PC-3 (cell line): ENCODE measurements around the gene RNF34.

Experiments
- EZH2 ChIP-seq: fragments of 300-600 bp; sonication (generic); IDR thresholded peaks from one replicate; pipeline ENCODE4 v1.6.1; 2017; ENCODE audit warnings: antibody characterized with exemption, mild to moderate bottlenecking, low read length; ENCODE audit not compliant: unreplicated experiment
- TF ChIP-seq, protein P1 (sequence below): fragments of 300-600 bp; sonication (generic); conservative IDR thresholded peaks from 2 replicates; pipeline ENCODE4 v1.5.1; 2017; ENCODE audit warnings: antibody characterized with exemption, low read depth, mild to moderate bottlenecking, low read length

DNA sequence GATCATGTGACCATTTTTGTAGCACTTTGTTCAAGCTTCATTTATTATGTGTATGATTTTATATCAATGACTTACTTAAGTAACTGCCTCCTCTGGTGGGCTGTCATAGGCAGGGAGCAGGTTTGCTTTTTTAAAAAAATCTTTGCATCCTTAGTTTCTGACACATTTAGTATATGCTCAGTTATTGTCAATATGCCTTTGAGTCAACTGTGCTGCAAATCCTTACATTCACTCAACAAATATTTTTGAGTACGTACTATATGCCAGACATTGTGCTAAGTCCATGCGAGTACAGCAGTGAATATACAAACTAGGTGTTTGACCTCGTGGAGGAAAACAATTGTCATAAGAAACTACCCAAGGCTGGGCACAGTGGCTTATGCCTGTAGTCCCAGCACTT, 43.3 kb upstream of the RNF34 start:
- TF ChIP-seq, protein P1, sequence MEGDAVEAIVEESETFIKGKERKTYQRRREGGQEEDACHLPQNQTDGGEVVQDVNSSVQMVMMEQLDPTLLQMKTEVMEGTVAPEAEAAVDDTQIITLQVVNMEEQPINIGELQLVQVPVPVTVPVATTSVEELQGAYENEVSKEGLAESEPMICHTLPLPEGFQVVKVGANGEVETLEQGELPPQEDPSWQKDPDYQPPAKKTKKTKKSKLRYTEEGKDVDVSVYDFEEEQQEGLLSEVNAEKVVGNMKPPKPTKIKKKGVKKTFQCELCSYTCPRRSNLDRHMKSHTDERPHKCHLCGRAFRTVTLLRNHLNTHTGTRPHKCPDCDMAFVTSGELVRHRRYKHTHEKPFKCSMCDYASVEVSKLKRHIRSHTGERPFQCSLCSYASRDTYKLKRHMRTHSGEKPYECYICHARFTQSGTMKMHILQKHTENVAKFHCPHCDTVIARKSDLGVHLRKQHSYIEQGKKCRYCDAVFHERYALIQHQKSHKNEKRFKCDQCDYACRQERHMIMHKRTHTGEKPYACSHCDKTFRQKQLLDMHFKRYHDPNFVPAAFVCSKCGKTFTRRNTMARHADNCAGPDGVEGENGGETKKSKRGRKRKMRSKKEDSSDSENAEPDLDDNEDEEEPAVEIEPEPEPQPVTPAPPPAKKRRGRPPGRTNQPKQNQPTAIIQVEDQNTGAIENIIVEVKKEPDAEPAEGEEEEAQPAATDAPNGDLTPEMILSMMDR: no peak
- no peak for TF ChIP-seq EZH2
